Hematopoietic multipotent progenitor cell treated with erythropoietin and hydrocortisone succinate and interleukin-3 and kit ligand, for 4 days (in vitro differentiated cells): ENCODE measurements around the gene ELK3.

Experiments
- DNase-seq: peaks from one replicate; pipeline ENCODE4 v3.0.0-alpha.2; 2015

The ELK3 gene

GRCh38 chr12:96213869-96214268 is 19.7 kb downstream of the ELK3 start:
- DNase-seq = no peak

DNA sequence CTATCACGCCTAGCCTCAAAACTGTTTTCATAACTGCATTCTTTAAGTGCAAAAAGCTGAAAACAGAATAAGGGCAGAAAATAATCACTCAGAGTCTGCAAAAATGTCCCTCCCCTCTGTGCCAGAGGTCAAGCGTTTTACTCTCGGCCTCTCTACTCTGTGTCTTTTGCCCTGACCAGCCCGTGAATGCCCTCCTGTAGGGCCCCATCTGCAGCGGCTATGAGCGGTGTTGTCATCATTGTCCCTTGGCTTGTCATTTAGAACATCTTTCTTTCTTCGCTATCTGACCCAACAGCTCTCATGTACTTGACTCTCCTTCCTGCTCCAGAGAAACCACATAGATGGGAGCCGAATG is 21.7 kb downstream of the ELK3 start:
- DNase-seq = no peak

DNA sequence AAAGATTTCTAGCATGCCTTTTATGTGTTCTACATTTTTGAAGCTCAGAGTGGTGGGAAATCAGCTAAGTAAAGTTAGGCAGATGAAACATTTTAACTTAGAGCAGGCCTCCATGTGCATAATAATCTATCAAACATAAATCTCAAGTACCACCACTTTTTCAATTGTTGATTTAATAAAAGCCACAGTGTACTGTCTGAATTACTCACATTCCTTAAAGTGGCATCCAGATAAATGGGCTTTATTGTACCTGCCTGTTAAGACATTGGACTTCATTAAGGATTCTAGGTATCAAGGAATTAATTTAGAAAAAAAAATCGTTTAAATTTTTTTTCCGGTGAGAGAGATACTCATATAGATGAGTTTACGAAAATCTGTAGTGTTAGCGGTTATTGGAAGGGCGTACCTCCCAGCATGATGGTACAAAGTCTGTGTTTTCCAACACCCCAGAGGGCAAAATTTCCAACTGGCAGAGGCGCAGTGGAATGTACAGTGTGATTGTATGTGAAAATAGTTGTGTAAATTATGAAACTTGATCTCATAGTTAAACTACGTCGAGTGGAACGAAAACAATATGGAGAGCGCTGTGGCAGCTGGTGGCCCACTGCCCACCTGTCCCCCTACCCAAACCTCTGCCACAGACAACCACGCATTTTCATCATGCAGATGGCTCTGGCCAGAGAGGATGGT is 25.0 kb downstream of the ELK3 start:
- no peak for DNase-seq

- no peak for DNase-seq
Measured at GRCh38 chr12:96219700-96220206, 25.6 kb downstream of the ELK3 start.

DNA sequence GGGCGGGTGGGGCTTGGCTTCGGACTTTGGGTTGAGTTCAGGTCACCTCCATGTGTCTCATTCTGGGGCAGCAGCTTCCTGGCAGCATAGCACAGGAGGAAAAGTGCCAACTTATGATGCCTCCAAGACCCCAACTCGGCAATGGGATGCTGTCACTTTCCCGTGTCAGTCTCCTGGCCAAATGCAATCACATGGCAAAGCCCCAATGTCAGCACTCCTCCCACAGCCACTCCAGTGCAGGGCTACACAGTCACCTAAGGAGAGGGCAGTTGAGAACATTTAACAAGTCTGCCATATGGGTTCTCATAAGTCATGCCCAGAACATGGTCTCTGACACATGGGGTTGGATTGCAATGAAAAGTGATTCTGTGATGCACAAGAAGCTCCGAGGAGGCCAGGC is 26.7 kb downstream of the ELK3 start:
- no peak for DNase-seq

- no peak for DNase-seq
Measured at GRCh38 chr12:96221391-96221790, 27.2 kb downstream of the ELK3 start.

GRCh38 chr12:96223411-96224218 is 29.4 kb downstream of the ELK3 start:
- DNase-seq = peak; percentile 72

- no peak for DNase-seq
Measured at GRCh38 chr12:96224219-96224615, 30.0 kb downstream of the ELK3 start.

GRCh38 chr12:96225044-96225855 is 31.1 kb downstream of the ELK3 start:
- peak; percentile 41 for DNase-seq

DNA sequence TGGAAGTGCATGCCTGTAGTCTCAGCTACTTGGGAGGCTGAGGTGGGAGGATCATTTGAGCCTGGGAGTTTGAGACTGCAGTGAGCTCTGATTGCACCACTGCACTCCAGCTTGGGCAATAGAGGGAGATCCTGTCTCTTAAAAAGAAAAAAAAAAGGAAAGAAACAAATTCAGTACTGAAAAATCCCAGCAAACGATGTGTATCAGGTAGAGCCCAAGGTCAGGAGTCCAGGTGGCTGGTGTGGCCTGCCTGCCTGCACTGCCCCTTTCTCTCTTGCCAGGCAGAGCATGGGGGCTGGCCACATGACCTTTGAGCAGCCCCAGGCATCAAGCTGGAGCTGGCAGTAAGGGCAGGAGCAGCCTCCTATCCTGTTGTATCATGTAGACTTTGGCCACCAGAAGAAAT is 31.8 kb downstream of the ELK3 start:
- DNase-seq = no peak

GRCh38 chr12:96226401-96226800 is 32.2 kb downstream of the ELK3 start:
- DNase-seq = no peak

DNA sequence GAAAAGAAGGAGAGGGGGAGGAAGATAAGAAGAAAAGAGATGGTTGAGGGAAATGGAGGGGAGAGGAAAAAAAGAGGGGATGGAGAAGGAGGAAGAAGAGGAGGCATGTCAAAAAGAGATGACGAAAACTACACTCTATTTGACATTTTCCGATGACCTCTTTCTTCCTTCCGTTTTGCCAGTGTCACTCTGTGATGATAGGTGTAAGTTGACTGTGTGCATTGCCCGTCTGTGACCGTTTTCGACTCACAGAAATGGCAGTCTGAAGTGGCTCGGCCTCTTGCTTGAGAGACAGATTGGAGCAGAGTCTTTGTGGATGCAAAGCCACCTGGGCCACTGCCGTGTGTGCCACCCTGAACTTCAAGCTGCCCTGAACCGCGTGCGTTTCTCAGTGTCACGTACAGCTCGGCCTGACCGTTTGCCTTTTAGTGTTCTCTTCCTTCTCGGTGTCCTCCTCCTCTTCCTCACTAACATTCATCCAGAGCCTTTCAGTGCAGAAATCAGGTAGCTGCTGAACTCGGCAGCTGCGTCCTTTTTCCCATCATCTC is 32.7 kb downstream of the ELK3 start:
- DNase-seq = no peak

DNA sequence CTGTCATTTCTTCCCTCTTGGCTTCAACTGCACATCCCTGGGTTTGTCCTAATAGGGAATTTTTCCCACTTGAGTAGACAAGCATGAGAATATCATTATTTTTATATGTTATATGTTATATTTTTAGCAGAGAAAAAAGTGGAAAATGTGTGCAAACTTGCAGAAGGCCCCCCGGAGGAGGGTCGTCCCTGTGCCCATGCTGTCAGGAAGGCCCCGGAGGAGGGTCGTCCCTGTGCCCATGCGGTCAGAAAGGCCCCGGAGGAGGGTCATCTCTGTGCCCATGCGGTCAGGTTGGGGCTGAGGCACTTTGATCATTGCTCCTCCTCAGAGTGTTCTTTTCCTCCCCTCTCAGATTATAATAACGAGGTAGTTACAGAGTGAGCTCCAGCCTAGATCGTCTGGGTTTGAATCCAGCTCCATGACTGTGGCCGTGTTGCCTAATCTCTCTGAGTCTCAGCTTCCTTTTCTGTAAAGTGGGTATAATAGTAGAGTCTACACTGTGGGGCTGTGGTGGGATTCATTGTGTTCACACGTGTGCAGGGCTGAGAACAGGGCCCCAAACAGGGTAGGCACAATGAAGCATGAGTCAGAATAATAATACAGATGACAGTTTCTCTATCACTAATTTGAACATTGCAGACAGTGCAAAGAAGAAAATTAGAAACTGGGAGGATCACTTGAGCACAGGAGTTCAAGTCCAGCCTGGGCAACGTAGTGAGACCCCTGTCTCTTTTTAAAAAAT is 33.4 kb downstream of the ELK3 start:
- DNase-seq = no peak

DNA sequence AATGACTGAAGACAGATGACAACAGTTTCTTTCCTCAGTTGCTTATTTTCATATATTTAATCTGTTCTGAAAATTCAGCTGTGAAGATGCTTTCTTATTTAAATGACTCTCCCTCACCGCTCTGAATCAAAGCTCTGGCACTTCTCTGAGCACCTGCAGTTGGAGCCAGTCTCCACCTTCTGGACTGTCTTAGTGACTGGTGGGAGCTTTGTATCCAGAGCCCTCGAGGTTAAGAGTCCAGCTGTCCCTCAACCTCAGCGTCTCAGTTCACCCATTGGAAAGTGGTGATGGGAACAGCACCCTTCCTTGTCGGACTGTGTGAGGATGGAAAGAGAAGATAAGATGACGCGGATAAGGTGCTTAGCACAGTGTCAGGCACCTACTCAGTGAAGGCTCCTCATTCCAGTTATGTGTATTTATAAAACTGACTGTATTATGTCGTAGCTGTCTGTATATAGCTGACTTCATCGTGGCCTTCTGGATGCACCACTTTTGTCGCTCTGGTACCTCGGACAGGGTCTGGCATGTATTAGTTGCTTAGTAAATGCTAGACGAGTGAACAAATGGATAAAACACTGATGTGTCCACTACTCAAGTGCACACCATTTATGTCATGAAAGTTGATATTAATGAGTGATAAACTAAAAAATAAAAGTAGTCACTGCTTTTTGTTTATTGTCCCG is 34.5 kb downstream of the ELK3 start:
- no peak for DNase-seq

DNA sequence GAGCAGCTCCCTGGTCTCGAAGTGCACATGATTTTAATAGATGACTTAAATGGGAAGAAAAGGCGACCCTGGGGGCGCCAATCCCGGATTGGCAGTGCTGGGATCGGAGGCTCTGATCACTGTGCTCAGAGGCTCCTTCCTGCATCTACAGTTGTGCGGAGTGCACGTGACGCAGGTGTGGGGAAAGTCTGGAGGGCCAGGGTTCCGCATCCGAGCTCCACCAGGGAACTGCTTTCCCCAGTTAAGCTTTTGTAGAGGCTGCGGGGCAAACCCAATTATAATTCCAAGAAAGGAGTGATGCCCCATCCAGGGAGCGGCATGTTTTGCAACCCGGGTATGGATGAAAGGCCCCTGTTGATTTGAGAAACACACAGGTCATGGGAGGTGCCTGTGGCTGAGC is 36.5 kb downstream of the ELK3 start:
- no peak for DNase-seq

DNA sequence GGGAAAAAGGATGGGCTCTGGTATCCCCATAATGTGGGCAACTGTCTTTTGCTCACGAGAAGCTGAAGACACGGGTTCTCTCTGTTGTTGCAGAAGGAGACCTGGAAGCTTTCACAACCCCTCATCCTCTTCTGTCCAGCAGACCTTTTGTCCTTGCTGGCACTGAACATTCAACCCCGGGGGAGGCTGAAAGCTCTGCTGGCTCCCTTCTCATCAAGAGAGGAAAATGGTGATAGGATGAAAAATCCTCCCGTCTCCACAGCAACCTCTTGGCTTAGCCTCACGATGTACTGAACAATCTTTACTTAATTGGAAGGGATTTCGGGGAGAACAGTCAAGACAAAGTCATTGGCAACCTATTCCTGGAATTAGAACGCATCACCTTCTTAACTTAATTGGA is 39.0 kb downstream of the ELK3 start:
- no peak for DNase-seq

- DNase-seq = no peak
Measured at GRCh38 chr12:96233939-96234461, 39.8 kb downstream of the ELK3 start.

DNA sequence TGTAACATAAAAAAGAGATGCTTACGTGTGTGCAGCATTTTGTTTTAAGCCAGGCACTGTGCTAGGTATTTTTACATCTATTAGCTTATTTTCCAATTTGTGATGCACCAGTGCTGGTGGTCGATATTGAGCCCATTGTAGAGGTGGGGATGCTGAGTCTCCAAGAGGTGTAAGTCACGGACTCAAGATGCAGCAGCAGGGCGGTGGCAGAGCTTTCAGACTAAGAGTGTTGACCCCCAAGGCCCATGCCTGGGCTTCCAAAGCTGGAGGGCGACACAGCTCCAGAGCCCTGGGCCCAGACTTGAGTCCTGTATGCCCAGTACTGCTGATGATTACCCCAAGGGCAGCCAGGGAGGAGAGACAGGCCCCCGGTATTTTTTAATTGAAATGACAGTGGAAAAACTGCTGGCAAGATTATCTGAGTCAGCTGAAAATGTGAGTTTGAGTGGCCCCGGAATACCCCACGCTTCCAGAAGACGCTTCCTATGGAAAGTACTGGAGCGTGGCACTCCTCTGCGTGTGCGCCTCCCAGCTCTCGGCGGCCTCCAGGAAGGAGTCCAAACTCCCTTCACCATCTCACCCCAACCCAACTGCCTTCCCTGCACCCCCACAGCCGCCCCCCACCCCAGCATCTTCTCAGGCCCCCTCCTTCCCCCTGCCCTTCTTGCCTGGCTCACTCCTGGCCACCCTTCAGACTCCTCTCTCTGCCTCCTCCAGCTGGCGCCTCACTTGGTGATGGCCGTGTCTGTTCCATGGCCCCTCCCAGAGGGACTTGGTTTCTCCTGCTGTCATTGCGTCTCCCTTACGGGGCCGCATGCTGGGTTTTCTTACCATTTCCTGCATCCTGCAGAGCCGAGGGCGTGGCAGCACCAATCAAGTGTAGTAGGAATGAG is 40.7 kb downstream of the ELK3 start:
- DNase-seq = no peak

DNA sequence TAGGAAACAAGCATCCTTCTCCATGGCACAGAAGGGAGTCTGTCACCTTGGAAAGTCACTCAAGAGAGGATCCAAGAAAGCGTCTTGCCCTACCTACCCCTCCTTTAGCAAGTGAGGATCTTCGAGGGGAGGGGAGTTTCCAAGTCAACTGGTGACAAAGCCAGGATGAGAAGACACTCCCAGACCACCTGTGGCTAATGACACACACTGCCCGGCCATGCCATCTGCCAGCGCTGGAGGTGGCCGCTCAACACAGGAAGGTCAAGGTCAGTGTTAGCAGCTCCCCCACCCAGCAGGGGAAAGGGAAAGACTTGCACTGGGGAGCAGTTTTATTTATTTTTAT is 41.3 kb downstream of the ELK3 start:
- DNase-seq = no peak

DNA sequence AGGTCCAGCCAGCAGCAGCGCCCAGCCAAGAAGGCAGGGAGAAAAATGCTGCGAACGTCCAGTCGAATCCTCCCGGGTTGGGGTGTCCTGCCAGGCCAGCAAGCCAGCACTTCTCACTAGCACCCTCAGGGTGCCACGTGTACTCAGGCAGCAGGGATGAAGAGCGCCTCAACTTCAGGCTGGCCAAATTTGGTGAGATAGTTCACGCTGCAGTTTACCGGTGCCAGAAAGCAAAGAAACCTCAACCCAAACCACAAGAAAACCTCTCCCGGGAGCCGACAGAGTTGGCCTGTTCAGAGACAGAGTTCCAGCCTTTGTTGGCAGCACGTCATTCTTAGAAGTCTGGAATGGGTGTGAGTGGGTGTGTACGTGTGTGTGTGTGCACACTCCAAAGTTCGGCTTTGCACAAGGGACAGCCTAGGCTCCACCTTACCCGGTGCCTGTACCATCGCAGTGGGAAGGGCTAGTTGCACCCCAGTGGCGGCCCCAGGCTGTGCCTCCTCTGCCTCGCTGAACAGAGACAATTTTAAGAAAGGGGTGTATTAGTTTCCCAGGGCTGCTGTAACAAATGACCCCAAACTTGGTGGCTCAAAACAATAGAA is 42.1 kb downstream of the ELK3 start:
- peak; percentile 49 for DNase-seq
